Measurements from ENCODE around the gene SLC25A42.

GRCh38 chr19:19025861-19026260 lies 37.9 kb upstream of the SLC25A42 start:
- TF ChIP-seq CTCF (conservative IDR thresholded peaks at IDR 0.05; ENCODE audit: low read depth, low read length) (no peak), EZH2 (IDR thresholded peaks at IDR 0.05; ENCODE audit: low read length, unreplicated experiment) (no peak)
